ENCODE data around the gene TUBGCP3.
"Not testable (repeated sequence)": the region's sequence is repeated elsewhere in the genome, so short reads cannot be mapped to it uniquely, and the experiment has no call there.

TUBGCP3 gene

DNA sequence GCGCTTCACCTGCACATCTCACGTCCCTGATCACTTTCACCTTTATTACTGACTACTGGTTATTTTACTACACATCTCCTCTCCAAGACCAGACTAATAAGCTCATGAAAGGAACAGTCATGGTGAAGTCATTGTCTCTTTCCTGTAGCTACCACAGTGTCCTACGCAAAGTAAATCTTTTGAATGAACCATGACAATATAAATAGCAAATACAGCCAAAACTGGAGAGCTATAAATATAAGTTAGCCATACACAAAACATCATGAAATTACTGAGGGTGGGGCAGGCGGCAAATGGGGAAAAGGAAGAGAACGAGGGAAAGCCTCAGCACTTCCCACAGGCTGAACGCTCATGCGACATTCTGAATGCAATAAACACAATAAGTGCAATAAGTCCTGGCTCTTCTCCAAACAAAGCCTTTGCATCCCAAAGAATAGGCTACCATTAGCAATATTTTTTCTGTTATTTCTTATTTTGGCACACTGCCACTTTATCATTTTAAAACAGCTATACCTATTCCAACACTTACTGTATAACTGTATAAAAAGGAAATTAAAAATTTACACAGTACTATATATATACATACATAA, 62.5 kb downstream of the TUBGCP3 start:
- no peak for DNase-seq

DNA sequence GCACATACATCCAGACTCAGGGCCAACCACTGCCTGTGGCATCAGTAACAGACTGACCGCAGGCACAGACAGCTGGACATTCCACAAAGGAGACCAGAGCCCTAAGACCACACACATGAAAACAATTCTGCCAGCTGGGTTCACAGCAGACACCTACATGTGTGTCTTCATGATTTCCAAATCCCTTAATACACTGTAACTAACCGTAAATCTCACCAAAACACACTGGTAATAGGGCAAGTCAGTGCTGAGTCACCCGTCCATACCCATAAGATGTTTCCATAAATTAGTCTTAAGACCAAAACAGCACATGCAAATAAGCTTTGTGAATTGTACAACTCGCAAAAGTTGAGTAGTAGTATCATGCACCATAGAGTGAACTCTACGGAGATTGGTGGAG, 65.4 kb downstream of the TUBGCP3 start:
- no peak for DNase-seq

DNA sequence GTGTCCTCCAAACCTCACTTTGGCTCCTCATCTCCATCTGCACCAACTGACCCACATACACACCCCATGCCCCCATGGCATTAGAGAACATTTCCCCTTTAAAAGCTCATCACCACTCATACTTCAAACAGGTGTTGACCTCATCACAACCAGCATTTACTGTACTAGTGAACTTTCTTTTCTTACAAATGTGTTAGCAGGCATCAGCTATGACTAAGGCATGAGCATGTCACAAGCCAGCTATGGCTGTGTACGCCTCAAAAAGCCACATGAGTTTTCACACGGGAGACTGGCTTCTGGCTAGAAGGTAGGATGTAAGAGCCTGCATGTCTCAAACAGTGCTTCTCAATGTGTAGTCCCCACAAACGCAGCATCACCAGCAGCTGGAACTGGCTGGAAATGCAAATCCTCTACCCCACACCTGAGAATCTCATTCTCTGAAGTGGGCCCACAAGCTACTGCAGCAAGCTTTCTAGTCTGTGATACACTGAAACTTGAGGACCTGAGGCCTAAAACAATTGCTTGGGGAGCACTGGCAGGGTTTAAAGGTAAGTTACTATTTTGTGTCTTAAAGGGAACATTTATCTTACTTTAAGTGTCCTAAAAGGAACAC, 66.8 kb downstream of the TUBGCP3 start:
- no peak for DNase-seq

DNA sequence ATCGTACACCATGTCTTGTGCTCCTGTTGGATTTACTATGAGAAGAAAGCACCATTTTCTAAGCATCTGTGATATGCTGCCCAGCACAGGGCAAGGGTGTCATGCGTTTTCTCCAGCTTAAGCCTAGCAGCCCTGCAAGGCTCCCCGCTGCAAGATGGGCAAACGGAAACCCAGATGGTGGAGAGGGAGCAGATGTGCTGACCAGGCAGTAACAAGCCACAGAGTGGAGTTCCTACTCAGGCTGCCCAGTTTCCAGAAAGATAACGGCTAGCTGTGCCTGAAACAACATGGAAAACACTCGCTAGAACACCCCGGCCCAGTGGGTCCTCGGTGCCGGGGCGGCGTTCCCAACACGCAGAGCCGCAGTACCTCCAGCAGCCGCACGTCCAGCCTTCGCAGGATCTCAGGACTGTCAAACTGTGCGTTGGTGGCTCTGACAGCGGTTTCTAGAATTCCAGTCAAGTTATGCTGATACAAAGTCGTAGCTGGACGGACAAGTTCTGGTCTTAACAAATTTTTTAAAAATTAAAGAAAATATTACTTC, 68.4 kb downstream of the TUBGCP3 start:
- DNase-seq, result no peak

DNA sequence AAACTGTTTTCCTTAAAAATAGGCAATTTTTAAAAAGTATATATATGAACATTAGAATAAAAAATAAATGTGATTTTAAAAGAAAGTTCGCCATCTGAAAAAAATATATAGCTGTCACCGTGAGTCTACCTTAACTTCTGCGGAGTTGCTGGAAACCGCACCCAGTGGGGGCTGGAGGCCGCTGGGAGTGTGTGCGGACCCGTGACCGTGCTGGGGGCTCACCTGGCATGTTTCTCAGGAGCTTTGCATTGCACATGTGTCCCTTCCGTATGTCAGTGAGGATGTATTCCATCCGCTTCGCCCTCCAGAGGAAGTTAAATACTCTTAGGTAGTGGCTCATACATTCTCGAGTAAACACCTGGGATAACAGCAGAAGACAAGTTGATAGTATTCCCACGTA, 71.7 kb downstream of the TUBGCP3 start:
- DNase-seq, result no peak

DNA sequence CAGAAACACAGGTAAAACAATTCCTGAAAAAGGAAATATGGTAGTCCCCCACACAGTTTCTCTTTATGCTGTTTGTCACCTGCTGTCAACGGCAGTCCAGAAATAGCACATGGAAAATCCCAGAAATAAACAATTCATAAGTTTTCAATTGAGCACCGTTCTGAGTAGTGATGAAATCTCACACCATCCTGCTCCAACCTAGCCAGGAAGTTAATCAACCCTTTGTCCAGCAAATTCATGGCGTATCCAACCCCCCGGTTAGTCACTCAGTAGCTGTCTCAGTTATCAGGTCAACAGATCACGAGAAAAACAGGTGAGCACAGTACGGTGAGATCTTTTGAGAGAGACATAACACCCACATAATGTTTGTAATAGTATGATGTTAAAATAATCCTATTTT, 74.2 kb downstream of the TUBGCP3 start:
- DNase-seq, result no peak

DNA sequence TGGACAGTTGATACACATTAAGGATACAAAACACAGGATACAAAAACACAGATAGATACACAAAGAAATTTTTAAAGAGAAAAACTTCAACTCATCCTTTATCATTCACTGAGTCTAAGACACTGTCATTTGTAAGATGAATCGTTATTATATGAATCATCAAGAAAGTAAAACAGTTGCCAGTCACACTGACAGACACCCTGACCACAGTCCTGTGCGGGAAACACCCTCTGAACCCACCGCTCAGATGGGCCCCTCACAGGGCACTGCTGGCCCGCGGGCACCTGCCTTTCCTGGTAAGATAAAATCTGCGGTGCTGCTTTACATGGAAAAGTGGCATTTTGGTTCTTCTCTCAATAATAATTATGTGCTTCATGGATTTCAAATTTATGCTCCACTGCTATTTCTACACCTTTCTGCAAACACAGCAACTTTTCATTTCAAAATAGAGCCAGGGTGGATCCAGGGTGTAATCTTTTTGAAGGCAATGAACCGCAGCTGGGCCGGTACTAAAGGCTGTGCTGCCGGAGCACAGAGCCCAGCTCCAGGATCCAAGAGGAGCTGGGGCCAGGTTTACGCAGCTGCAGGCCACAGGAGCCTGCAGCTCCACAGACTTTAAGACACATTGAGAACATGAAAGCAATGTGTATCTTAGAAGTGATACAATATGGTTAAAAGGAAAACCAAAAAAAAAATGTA, 76.8 kb downstream of the TUBGCP3 start:
- DNase-seq, result no peak

DNA sequence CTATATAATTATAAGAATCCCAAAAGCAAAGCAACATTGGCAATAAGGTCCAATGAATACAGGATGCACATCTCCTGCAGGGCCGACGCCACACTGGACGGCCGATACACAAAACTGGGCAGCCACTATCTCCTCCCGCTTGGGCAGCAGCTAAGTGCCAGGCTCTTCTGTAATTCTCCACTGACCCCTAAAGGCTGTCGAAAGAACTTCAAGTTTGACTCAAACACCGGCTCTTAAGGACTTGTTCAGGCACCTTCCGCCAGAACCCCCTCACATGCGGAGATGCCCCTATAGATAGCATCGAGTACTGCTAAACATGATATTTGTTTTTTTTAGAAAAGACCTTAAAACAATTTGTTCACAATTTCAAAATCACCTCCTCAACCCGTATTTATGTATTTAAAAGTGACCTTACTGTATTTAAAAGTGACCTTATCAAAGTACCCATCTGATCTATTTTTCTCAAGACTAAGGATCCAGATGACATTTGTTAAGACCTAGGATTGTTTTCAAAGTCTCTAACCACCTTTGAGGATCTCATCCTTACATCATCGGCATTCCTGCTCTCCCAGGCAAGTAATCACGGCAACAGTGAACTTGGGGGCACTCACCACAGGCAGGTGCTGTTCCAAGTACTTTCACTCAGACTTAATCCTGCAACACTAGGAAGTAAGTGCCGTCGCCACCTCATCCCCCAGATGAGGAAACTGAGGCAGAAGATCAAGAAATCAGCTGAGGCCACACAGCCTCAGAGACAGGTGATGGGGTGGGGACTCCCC, 77.8 kb downstream of the TUBGCP3 start:
- DNase-seq, result peak; percentile 40

DNA sequence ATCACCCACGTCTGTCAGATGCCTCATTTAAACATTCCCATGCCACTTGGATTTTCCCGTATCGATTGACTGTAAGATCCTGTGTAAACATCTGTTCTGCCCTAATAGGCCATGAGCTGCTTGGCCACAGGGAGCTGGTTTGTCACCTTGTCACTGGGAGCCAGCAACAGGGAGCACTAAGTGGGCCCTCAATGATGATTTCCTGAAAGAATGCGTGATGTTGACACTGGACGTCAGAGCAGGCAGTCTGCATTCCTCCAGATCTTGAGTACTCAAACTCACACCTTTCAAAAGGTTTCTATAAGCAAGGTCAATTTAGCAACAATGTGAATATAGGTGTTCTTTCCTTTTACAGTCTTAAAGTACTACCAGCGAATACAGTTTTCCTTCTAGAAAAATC, 78.8 kb downstream of the TUBGCP3 start:
- no peak for DNase-seq

DNA sequence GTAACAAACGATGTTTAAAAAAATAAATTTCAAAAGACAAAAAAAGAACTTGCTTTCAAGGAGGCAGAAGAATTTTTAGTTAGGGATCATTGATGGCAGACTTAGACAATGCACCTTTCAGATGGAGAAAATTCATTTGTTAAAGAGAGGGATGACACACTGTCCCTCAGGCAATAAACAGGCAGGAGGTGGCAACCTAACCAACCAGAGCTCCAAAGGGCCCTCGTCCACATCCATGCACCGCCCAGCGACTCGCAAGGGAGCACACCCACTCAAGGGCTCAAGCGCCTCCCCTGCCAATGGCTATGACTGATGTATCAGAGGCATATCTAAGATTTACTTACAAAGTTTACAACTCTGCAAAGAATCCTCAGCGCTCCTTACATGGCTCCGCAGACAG, 81.9 kb downstream of the TUBGCP3 start:
- no peak for DNase-seq

DNA sequence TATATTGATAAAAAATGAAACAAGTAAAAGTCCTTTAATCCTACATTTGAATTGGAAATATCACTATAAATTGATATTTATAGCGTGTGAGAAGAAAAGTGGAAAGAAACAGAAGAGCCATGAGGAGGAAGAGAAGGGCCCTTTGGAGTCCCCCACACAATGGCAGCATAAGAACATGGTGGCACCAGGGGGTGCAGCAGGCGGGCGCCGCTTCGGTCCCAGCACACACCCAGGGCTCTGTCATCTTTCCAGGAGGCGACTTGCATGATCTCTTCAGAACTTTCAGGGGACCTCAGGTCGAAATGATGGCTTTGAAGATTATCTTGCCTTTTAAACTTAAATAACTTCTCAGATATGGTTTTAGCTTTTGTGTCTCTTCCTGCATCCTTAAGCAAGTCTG, 91.8 kb downstream of the TUBGCP3 start:
- no peak for DNase-seq

DNA sequence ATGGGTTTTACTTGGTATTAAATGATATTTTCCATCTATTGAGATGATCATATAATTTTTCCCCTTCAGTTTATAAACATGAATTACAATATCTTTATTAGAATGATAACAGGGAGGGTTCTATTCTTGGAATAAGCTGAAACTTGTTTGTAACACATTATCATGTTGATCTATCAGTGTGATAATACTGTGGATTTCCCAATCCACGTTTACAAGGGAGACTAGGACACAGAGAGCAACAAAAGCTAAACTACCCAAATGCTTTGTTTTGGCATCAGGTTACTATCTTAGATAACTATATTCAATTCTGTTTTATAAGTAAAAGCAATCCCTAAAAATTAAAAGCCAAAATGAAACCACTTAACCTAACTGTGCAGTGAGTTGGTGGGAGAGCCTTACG, 92.5 kb downstream of the TUBGCP3 start:
- no peak for DNase-seq

DNA sequence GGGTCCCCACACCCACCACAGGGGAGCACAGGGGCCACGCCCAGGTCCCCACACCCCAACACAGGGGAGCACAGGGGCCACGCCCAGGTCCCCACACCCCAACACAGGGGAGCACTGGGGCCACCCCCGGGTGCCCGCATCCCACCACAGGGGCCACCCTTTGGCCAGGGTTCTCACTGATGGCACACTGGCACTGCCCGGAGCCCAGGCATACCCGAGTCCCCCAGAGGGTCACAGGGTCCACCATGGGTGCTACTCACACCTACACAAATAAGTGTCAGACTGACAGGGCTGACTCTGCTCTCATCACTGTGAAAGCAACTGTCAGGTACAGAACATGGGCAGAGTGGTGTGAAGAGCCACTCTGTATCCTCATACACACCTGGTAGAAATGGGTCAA, 98.8 kb downstream of the TUBGCP3 start:
- DNase-seq, result no peak

DNA sequence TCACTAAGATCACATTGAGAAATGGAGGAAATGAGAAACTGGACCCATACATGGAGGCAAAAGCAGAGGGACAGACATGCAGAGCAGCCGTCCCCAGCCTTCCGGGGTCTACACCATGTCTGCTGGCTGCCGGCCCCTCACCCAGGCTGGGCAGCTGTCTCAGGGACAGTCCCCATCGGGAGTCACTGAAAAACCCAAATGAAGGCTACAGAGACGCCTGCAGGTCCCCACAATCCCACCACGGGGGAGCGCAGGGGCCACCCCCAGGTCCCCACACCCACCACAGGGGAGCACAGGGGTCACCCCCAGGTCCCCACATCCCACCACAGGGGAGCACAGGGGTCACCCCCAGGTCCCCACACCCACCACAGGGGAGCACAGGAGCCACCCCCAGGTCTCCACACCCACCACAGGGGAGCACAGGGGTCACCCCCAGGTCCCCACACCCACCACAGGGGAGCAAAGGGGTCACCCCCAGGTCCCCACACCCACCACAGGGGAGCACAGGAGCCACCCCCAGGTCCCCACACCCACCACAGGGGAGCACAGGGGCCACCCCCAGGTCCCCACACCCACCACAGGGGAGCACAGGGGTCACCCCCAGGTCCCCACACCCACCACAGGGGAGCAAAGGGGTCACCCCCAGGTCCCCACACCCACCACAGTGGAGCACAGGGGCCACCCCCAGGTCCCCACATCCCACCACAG, 99.5 kb downstream of the TUBGCP3 start:
- not testable (repeated sequence) for DNase-seq

DNA sequence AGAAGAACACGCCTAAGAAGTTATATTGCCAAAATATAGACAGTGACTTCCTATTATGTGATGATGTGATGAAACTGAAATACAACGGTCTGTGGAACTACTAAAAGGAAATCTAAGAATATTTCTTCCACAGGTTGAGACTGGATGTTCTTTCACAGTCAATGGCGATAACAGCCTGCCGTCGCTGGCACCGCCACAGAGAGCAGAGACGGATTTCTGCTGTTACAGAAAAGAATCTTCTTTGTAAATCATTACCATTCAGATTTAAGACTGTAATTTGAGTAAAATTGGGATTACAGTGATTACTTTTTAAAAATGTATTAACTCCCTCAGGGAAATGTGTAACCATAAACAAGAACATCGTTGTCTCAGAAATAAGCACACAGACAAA, 100.8 kb downstream of the TUBGCP3 start:
- DNase-seq, result no peak

DNA sequence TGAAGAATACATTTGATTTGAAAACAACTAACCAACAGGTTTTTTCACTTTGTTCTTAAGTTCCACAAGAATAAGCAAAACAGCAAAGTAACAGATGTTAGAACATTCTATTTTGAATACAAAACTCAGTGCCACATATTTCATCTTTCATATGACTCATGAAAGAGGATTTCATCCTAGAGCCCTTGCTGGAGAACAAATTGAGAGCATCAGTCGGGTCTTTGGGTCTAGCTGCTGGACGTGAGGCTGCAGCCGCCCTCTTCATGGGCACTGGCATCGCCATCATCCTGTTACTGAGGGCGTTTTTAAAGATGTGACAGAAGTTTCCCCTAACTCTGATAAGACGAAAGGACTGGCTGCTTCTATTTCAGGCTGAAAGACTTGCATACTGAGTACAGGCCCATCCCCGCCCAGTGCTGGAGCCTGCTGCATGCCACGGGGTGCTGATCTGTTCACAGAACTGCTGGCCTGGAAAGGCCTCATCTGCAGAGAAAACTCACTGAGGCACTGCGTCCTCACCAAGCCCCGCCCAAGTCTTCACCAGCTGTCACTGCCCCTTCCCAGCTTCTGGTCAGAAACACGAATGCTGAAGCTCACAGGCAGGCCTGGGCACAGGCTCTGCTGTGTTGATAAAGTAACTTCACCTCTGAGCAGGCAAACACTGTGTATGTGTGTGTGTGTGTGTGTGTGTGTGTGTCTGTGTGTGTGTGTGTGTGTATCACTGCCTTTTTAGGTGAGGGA, 101.4 kb downstream of the TUBGCP3 start:
- DNase-seq, result no peak

DNA sequence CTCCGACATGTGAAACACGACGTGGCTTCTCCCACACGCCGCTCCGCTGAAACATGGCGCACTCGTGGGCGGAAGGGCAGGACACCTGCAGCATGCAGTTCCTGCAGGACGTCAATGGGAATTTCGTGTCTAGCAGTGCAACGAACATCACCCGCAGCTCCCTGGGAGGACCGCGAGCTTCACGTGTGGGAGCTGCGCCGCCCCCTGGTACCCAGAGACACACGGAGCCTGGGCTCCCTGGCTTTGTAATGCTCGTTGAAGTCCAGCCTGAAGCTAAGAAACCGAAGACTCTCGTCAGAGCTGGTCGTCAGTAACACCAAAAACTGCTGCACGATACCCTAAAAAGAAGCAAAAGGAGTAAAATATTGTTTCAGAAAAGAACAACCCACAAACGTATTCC, 102.1 kb downstream of the TUBGCP3 start:
- DNase-seq, result not testable (repeated sequence)

DNA sequence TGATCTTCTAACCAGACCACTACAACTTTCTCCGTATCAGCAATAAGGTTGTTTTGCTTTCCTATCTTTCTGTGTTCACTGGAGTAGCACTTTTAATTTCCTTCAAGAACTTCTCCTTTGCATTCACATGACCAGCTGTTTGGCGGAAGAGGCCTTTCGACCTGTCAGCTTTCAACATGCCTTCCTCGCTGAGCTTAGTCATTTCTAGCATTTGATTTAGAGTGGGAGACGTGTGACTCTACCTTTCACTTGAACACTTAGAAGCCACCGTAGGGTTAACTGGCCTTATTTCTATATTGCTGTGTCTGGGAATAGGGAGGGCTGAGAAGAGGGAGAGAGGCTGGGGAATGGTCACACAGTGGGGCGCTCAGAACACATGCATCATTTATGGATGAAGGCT, 104.7 kb downstream of the TUBGCP3 start:
- no peak for DNase-seq

DNA sequence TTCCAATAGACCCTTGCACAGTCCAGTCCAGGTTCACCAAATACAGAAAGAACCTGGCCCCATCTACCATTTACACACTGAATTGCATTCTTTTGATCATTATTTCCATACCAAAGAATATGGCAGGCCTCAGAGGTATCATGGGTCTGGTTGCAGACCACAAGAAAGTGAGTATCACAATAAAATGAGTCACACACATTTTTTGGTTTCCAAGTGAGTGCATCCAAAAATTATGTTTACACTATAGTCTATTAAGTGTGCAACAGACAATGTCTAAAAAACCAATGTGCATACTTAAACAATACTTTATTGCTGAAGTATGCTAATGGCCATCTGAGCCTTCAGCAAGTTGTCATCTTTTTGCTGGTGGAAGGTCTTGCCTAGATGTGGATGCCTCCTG, 106.5 kb downstream of the TUBGCP3 start:
- DNase-seq, result no peak

DNA sequence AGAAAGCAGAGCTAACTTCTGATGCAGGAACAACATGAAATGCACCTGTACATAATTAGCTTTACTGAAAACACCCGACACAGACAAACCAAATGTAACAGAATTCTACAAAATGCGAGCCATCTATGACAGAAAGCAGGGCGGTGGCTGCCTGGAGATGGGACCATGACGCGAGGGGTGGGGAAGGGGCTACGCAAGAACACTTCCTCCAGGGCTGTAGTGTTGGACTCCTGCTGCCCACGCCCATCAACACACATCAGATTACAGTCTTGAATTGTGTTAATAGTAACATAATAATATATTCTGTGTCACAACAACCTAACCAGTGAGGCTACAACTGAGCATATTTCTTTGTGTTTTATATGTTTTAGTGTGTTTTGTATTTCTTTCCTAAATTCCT, 108.6 kb downstream of the TUBGCP3 start:
- DNase-seq, result no peak

DNA sequence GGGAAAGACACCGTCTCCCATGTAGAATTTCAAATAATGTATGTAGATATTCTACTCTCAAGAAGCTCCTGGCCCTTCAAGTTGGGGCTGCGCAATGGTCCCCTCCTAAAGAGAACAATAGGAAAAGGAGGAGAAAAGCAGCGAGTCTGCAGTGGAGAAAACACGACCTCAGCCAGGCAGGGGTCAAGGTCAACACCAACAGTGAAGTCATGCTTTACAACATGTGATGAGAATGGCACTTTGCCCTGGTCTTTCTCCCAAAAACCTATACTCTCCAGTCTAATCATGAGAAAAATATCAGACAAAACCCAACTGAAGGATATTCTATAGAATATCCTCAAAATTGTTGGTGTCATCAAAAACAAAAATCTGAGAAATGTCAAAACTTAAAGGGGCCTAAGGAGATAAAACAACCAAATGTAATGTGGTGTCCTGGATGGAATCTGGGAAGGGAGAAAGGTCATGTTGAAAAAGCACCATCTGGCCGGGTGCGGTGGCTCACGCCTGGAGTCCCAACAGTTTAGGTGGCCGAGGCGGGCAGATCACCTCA, 110.8 kb downstream of the TUBGCP3 start:
- DNase-seq, result no peak

DNA sequence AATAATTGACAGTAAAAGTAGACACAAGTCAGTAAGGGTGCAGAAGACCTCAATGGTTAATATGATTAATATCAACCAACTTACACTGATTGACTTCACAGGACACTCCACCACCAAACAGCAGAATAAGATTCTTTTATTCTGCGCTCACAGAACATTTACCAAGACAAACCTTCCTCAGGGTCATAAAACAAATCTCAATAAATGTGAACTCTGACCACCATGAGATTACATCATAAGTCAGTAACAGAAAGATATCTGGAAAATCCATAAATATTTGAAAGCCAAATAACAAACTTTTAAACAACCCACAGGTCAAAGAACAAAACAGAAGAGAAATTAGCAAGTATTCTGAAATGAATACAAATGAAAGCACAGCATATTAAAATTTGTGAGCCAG, 112.1 kb downstream of the TUBGCP3 start:
- DNase-seq, result no peak
